ENCODE data around the gene KSR1.
A peak's percentile ranks its signal among the peaks of the same experiment; 100 is the strongest.

Gene KSR1

GRCh38 chr17:27558341-27558740 lies 102.1 kb downstream of the KSR1 start:
- DNase-seq, result no peak

- no peak for DNase-seq
These were observed 102.7 kb downstream of the KSR1 start for GRCh38 chr17:27558842-27559505.

- peak; percentile 10 for DNase-seq
These were observed 103.5 kb downstream of the KSR1 start for GRCh38 chr17:27559506-27560481.

GRCh38 chr17:27560668-27561067 lies 104.4 kb downstream of the KSR1 start:
- DNase-seq, result no peak

DNA sequence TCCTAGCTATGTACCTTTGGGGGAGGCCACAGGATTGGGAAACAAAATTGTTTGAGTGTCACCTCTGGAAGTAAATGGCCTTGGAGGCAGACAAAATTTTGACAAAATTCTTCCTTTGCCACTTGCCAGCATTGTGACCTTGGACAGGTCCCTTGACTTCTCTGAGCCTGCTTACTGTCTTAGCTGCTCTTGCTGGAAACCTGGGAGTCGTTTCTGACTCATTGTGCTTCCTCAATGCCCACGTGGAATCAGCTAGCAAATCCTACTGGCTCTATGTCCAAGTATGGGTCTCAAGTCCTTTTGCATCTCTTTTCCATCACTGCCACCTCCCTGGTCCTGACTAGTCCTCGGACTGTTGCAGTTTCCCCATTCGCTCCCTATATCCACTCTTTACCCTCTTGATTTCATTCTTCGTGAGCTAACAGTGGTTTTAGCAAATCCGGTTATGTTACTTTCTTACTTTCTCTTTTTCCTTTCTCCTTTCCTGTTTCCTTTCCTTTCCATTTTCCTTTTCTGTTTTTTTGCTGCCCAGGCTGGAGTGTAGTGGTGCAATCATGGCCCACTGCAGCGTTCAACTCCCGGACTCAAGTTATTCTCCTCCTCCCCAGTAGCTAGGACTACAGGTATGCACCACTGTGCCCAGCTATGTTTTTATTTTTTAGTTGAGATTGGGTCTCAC lies 106.7 kb downstream of the KSR1 start:
- DNase-seq, result no peak

DNA sequence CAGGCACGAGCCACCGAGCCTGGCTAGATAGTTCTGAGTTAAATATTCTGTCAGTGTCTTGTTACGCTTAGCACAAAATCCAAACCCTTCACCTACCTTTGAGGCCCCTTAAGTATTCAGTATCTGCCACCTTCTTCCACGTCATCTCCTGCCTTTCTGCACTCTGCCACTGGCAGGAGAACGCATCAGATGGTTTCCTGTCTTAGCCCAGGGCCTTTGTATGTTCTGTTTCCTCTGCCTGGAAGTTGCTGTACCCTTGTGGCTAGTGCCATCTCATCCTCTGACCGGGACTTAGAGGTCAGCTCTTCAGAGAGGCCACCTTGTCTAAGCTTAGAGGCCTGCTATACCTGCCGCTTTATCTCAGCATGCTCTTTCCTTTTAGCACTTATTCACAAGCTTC lies 107.3 kb downstream of the KSR1 start:
- DNase-seq, result no peak

- no peak for DNase-seq
These were observed 108.2 kb downstream of the KSR1 start for GRCh38 chr17:27564463-27564862.

DNA sequence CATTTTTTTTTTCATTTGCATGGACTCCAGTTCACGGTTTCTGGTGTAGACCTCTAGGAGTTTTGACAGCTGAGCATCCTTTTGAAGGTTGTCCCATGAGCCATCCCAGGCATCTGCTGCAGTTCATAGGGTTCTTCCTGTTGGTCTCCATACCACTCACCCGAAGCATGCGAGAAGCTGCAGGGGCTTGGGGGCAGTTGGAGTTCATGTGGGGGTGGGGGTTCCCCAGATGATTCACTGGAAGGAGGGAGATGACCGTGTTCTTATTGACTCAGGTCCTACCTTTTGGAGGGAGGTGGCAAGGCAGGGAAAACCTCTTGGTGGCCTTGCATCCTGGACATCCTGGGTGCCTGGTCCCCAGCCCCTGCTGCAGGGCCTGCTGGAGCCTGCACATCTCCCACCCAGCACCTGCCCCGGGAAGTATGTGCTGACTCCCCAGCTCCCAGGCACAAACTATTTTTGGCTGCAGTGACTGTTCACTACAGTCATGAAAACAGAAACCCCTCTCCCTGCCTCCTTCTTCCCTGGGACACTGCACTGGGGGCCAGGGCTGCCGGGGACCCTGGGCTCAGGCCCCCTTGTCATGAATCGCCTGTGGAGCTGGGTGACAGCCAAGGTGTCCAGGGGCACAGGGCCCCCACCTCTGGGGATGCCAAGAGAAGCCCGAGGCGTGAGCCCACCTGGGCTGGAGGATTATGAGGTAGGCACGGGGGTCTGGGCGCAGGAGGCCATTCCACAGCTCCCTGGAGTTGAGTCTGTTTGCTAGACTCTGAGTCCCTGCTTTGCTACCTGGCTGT lies 109.8 kb downstream of the KSR1 start:
- no peak for DNase-seq

DNA sequence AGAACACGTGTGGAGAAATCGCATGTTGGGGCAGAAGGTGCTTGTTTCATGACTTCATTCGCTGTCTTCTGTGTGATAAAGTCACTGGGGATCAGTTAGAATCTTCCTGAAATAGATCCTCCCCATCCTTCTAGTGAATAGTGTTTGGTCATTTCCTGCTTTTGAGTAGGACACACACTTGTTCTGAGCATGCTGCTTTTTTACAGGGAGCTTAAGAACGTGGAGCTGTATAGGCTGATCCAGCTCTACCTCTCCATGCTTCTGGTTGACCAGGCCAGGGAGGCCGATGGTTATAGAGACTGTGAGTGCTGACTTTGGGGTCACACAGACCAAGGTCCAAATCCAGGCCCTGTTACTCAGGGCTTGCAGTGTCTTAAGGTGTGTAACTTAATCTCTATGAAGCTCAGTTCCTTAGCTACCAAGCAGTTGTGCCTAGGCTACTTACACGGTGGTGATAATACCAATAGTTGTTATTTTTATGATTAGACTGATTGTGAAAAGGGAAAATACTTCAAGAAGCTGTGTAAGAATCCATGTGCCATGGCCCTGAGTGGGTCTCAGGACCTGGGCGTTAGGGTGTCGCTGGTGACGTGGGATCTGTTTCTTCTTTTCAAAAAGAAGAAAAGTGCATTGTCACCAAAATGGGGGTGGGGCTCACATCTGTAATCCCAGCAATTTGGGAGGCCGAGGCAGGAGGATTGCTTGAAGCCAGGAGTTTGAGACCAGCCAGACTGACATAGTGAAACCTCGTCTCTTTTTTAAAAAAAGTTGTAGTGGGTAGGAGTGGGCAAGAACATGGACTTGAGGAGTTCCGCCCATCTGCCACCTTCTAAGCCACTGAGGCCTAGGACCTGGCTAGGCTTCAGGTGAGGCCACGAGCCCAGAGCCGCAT lies 110.7 kb downstream of the KSR1 start:
- no peak for DNase-seq

GRCh38 chr17:27567563-27567859 lies 111.3 kb downstream of the KSR1 start:
- no peak for DNase-seq

- DNase-seq, result no peak
These were observed 112.0 kb downstream of the KSR1 start for GRCh38 chr17:27568216-27568615.

DNA sequence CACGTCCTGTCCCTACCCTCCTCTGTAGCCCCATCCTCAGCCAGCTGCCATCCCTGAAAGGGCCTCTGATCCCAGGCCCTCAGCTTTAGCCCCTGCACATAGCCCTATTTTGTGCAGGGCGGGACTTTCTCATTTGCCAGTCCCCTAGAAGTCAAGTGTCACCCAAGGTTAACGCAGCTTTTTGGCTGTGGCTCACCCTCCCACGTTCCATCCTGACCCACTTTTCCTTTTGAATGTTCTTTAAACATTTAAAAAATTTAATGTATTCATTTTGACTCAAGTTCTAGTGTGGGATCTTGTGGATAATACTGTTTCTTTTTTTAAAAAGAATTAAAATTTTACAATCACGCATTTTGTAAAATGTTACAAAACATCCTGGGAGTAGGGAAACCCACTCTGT lies 112.6 kb downstream of the KSR1 start:
- no peak for DNase-seq

DNA sequence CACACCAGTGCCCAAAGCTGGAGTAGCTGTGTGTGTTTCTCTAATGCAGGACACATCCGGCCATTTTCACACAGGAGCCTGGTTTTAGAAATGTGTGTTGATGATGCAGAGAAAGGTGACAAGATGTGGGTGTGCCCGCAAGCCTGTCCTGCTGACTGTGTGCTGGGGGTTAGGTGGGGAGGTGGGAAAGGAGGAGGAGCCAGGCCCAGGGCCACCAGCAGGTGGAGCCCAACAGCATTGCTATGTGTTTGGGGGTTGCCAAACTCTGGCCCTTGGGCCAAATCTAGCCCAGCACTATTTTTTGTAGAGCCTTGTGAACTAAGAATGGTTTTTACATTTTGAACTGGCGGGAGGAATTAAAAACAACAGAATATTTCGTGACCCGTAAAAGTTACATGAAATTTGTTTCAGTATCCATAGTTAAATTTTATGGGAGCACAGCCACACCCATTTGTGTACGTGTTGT lies 113.0 kb downstream of the KSR1 start:
- DNase-seq, result no peak

- DNase-seq, result no peak
These were observed 113.8 kb downstream of the KSR1 start for GRCh38 chr17:27569884-27570577.

GRCh38 chr17:27570578-27570914 lies 114.3 kb downstream of the KSR1 start:
- no peak for DNase-seq

DNA sequence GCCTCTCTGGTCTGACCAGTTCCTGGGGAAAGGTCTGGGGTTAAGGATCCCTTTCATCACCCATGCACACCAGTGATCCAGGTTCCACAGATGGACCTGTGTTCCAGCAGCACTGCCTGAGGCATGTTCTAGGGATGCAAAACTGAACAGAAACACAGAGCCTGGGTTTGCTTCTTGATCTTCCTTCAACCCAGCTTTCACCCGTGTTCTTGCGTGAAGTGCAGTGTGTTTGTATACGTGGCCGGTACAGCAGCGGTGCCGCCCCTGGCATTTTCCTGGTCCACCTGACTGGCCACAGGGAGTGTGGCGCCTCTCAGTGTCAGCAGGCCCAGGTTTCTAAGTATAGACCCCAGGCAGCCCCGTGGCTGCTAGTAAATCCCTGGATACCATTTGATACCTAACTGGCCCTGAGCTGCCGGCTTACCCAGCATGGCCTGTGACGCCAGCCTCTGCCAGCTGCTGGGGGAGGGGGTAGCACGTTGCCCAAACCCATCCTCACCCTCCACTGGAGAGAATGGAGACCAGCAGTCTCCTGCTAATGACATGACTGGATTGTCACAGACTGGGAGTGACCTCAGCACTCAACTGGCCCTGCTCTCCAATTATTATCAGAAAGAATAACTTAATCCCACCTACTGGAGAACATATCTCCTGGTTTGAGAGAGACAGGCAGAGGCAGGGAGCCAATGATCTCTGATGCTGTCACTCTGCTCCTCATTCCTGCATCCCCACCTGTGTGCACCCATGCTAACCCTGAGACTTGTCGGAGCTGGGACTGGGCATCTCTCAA lies 115.5 kb downstream of the KSR1 start:
- no peak for DNase-seq

GRCh38 chr17:27572665-27573064 lies 116.4 kb downstream of the KSR1 start:
- no peak for DNase-seq

DNA sequence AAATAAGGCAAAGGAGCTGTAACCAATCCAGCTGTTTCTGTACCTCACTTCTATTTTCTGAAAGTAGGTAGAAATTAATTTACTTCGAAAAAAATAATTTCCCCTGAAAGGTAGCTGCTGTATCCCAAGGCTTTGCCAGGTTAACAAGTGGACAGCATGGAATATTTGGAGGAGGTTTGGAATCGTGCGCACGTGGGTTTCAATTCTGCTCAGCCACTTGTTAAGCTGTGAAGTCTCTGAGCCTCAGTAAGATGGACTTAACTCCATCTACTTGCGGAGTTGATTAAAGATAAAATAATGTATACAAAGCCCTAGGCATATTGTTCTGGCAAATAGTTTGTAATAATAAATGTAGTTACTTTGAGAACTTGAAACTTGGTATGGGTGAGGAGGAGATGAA lies 117.3 kb downstream of the KSR1 start:
- DNase-seq, result no peak

- no peak for DNase-seq
These were observed 117.8 kb downstream of the KSR1 start for GRCh38 chr17:27573971-27574525.

Measured in NCI-H146 (cell line).